ENCODE data around the gene BTD. TPM values are rescaled to one million over a fixed set of nuclear protein-coding genes. Genes with fewer than 3 reads are reported as not detected.

Gene BTD
- total and polyA plus RNA-seq, 2 donors (not counting 3 experiments of a cell fraction or from before 2014, with no cell fraction given), result 20.3 to 32.2 TPM

GRCh38 chr3:15633159-15633558 is 31.6 kb downstream of the BTD start:
- no peaks in the 10 kb centered on the region for H3K9me1 ChIP-seq (replicated peaks; ENCODE audit: control insufficient read depth, extremely low read depth, insufficient read depth, low read length)
- DNase-seq (ENCODE audit: low read depth, low spot score) (no peak), FAIRE-seq (no peak)
- dilution Hi-C loops (cut with MboI; ENCODE audit: extremely low pct_ligation_motif_present, low sequenced_read_pairs) (loop anchor here (25.0 kb wide), 1 partner anchor 429 kb away; no protein-coding TSS in a partner anchor), intact Hi-C loops (cut with micrococcal nuclease) (loop anchor here (10.0 kb wide), 1 partner anchor 338 kb away; no protein-coding TSS in a partner anchor)
- no peaks in the 10 kb centered on the region for H3K36me3 ChIP-seq (ENCODE audit: control insufficient read depth in 2 of 2, extremely low read depth in 1 of 2, insufficient read depth in 2 of 2, low read length in 2 of 2)
- no peak overlapping the region for H3K9ac ChIP-seq (replicated peaks; ENCODE audit: extremely low read depth, insufficient read depth, low read length)
- POLR2A ChIA-PET, result interaction anchor here (3.8 kb wide), 1 partner anchor 14 kb away, joined by 21 read pairs; no protein-coding TSS in a partner anchor
- no peak overlapping the region for H3K4me3 ChIP-seq (replicated peaks in 1 of 3; ENCODE audit: insufficient read depth in 1 of 3, low read depth in 1 of 3, low read length in 3 of 3)
- H3K9me3 ChIP-seq (replicated peaks; ENCODE audit: control insufficient read depth, insufficient read depth, low read length), result no peaks in the 10 kb centered on the region
- H2AFZ ChIP-seq (ENCODE audit: low read depth, low read length), result no peak overlapping the region
- no peaks in the 10 kb centered on the region for H4K20me1 ChIP-seq (replicated peaks; ENCODE audit: control insufficient read depth, extremely low read depth, insufficient read depth, low read length)
- CTCF ChIA-PET, result no interaction called here
- peaks cover 77% of the 10 kb centered on the region for H3K4me1 ChIP-seq (ENCODE audit: control insufficient read depth, extremely low read depth, insufficient read depth, low read length)
- BruUV-seq (replicated peaks), result no TSS peak
- no peaks in the 10 kb centered on the region for H3K79me2 ChIP-seq (ENCODE audit: control insufficient read depth, insufficient read depth, low read length)
- peak overlapping the region; percentile 93 for H3K27ac ChIP-seq (ENCODE audit: insufficient read depth, low read depth, low read length)
- H3K4me2 ChIP-seq (ENCODE audit: insufficient read depth, low read length), result no peak overlapping the region
- TF ChIP-seq, protein P1, sequence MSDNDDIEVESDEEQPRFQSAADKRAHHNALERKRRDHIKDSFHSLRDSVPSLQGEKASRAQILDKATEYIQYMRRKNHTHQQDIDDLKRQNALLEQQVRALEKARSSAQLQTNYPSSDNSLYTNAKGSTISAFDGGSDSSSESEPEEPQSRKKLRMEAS (IDR thresholded peaks at IDR 0.05; ENCODE audit: insufficient read depth, insufficient read length), result no peak
- TF ChIP-seq EZH2 (IDR thresholded peaks at IDR 0.05; ENCODE audit: borderline replicate concordance, low read depth, low read length, severe bottlenecking) (no peak), MYC (IDR thresholded peaks at IDR 0.05; ENCODE audit: low read depth, low read length) (no peak), POLR2AphosphoS5 (IDR thresholded peaks at IDR 0.05; ENCODE audit: insufficient read depth, low read depth, low read length) (no peak), FOS (IDR thresholded peaks at IDR 0.05; ENCODE audit: borderline replicate concordance, insufficient read depth, low read length) (no peak), JUN (IDR thresholded peaks at IDR 0.05; ENCODE audit: borderline replicate concordance, insufficient read depth, insufficient read length, low read depth) (no peak), POLR2A (IDR thresholded peaks at IDR 0.05; ENCODE audit: low read depth, low read length) (no peak), GATA2 (IDR thresholded peaks at IDR 0.05; ENCODE audit: insufficient read depth, insufficient read length, low read depth, low read length) (no peak)
- TF ChIP-seq, protein P2, sequence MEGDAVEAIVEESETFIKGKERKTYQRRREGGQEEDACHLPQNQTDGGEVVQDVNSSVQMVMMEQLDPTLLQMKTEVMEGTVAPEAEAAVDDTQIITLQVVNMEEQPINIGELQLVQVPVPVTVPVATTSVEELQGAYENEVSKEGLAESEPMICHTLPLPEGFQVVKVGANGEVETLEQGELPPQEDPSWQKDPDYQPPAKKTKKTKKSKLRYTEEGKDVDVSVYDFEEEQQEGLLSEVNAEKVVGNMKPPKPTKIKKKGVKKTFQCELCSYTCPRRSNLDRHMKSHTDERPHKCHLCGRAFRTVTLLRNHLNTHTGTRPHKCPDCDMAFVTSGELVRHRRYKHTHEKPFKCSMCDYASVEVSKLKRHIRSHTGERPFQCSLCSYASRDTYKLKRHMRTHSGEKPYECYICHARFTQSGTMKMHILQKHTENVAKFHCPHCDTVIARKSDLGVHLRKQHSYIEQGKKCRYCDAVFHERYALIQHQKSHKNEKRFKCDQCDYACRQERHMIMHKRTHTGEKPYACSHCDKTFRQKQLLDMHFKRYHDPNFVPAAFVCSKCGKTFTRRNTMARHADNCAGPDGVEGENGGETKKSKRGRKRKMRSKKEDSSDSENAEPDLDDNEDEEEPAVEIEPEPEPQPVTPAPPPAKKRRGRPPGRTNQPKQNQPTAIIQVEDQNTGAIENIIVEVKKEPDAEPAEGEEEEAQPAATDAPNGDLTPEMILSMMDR (IDR thresholded peaks at IDR 0.05; ENCODE audit: extremely low read depth in 1 of 2, insufficient read depth in 1 of 2, low read depth in 1 of 2, low read length in 2 of 2), result no peak
- H3K27me3 ChIP-seq (ENCODE audit: control insufficient read depth in 2 of 2, insufficient read depth in 2 of 2, low read length in 2 of 2), result no peaks in the 10 kb centered on the region

Measured in endothelial cell of umbilical vein (primary cell).